SK-N-SH treated with all-trans-retinoic acid at 6 μM for 48 hours (cell line): Measurements from ENCODE around the gene KRTAP5-2.

Experiments
- OSR1 ChIP-seq: fragments of 250-450 bp; sonication (Bioruptor Pico); IDR thresholded peaks from 2 replicates; pipeline ENCODE4 v1.8.0; 2022; ENCODE audit warnings: moderate library complexity, mild to moderate bottlenecking, inconsistent platforms
- POU6F1 ChIP-seq: fragments of 250-450 bp; sonication (Bioruptor Pico); IDR thresholded peaks from 2 replicates; pipeline ENCODE4 v1.8.0; 2021; ENCODE audit warnings: low read depth, mild to moderate bottlenecking, moderate library complexity, borderline replicate concordance
- ZFP30 ChIP-seq: fragments of 450-650 bp; formaldehyde crosslinking; IDR thresholded peaks from 2 replicates; pipeline ENCODE4 v1.5.0; 2022; ENCODE audit warnings: mild to moderate bottlenecking, moderate library complexity

- no peak for TF ChIP-seq OSR1 (CRISPR knock-in tag)
- no peak for TF ChIP-seq POU6F1 (CRISPR knock-in tag)
- no peak for TF ChIP-seq ZFP30 (CRISPR knock-in tag)
These were observed 47.3 kb upstream of the KRTAP5-2 start for GRCh38 chr11:1645357-1645821.
